Stimulated activated CD4-positive, alpha-beta T cell treated with anti-CD3 and anti-CD28 coated beads, Interleukin-15, amount 100 ng/mL, for 48 hours (primary cell): ENCODE measurements around the gene HYKK.
"Not testable (repeated sequence)": the region's sequence is repeated elsewhere in the genome, so short reads cannot be mapped to it uniquely, and the experiment has no call there.

Experiments used
- DNase-seq, 2 donors: peaks; one replicate each; pipeline ENCODE4 v3.0.0-alpha.2; 2020; ENCODE audit warnings: low read depth in 2 of 2

HYKK gene, protein sequence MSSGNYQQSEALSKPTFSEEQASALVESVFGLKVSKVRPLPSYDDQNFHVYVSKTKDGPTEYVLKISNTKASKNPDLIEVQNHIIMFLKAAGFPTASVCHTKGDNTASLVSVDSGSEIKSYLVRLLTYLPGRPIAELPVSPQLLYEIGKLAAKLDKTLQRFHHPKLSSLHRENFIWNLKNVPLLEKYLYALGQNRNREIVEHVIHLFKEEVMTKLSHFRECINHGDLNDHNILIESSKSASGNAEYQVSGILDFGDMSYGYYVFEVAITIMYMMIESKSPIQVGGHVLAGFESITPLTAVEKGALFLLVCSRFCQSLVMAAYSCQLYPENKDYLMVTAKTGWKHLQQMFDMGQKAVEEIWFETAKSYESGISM

DNA sequence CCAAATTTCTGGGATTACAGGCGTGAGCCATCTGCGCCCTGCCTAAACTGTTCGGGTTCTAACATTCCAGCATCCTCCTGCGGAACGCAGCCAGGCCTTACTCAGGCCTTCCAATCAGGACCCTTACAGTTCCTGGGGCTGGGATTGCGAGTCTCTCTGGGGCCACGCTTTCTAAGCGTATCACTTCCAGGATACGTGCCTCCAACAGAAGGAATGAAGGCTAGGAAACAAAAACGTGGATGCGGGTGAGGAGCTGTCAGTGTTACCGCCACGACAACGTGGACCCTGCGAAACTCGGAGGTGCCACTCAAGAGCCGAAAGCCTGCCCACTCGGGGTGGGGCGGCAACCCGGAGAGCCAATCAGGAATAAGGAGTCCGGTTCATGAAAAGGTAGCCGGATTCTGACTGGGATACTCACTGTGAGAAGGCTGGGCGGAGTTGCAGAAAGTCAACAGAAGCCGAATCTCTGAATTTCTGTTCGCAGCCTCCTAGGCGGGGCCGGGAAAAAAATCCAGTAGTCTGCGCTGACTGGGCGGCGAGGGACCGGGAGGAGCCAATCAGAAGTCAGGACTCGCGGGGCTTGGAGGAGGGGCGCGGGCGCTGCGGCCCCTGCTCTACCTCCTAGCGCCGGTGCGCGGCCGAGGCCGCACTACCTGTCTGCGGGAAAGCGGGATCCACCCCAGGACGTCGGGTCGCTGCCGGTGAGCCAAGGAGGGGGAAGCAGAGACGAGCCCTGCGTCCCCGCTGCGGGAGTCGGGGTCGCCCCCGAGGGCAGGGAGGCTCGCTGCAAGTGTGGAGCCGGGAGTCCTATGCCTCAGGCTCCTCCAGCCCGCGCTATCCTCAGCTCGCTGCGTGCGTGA is at the start of gene HYKK:
Gene HYKK (plus strand): TSS at position 607 of the 860 bp plus-strand sequence. CDS start 5,512 bp downstream, outside the sequence.
- DNase-seq, result peak; percentile 68 to 69

DNA sequence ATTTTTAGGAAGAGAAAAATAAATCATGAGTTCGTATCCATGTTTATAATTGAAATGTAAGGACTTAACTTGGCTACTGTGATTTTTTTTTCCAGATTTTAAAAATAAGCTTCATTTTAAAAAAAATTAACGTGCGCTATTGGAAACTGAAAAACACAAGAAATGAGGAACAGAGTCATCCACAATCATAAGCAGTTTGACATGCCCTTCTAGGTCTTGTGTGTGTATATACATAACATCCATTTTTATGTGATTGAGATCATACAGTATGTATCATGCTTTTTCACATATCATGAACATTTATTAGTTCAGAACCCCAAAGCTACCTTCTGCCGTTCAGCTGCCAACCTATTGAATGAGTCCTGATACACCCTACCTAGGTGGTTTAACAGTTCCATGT is 46.6 kb upstream of the HYKK start:
- no peak for DNase-seq

DNA sequence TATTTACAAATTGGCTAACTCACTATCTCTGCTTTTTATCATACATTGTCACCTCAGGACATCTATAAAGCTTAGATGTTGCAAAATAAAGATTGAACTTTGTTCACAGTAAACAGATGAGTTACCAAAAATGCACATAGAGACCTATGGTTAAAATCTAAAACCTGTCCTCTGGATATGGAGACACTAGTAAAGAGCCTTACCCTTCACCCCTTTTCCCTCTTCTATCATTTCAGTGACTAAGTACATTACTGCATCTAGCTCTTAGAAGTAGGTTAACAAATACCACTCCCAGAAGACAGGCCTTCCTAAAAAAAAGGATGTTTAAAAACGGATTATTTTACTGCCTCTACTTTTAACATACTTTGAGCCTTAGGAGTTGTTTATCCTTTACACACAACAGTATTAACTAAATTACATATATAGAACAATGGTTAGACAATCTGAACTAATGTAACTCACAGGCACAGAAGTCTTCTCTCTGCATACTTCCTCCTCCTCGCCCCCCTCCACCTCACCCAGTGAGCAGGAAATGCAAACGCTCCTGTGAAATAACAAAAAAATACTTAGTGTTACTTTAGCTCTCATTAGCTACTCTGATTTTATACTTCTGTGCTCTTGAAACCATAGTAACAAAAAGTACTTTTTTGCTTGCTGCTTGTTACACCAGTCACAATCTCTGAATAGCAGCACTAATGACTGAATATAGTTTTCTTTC is 46.0 kb upstream of the HYKK start:
- no peak for DNase-seq

DNA sequence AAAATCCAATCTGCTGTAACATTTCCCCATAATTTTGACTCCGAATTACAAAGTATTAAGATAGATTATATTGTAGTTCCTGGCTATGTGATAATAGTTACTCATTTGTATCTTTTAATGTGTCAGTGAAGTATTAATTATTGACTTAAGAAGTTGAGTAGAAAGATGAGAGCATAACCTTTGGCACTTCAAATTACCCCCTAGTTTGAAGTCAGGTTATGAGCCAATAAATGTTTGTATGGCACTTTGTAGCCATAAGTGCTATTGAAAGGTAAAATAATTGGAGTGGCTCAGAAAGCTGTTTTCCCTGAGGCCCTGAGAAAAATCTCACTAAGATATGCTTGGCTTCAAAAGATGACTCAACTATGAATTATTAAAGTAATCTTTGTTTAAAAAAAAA is 38.3 kb upstream of the HYKK start:
- no peak for DNase-seq

DNA sequence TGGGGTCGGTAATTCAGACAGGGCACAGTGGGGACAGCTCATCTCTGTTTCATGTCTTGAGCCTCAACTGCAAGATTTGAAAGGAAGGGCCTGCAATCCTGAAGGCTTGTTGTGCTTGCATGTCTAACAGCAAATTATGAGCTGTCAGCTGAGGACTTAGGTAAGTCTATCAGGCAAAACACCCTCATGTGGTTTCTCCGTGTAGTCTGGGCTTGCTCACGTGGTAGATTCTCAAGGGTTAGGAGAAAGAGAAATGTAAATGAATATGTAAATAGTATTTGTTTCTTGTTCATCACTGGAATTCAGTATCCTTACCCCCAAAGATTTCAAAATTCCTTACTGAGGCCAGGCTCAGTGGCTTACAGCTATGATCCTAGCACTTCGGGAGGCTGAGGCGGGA is 30.1 kb upstream of the HYKK start:
- no peak for DNase-seq

DNA sequence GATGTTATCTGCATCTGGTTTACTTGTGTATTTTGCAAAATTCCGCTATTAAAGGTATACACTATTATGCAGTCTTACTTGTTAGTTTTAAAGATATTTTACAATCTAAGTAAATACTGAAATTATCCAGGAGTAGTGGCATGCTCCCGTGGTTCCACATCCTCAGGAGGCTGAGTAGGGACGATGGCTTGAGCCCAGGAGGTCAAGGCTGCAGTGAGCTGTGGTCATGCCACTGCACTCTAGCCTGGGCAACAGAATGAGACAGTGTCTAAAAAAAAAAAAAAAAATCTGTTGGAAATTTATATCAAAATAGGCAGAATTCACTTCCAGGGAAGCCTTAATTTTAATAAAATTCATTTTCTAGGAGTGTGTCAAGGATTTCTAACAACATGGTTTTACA is 27.7 kb upstream of the HYKK start:
- DNase-seq, result no peak

DNA sequence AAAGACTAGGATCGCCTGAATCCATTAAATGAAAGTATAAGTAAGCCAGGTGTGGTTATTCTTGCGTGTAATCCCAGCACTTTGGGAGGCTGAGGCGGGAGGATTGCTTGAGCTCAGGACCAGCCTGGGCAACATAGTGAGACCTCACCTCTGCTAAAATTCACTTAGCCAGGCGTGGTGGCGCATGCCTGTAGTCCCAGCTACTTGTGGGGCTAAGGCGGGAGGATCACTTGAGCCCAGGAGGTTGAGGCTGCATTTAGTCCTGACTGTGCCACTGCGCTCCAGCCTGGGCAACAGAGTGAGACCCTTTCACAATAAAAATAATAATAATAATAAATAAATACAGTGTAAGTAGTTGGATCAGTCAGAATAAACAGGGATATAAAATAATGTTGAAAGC is 25.5 kb upstream of the HYKK start:
- DNase-seq, result no peak

DNA sequence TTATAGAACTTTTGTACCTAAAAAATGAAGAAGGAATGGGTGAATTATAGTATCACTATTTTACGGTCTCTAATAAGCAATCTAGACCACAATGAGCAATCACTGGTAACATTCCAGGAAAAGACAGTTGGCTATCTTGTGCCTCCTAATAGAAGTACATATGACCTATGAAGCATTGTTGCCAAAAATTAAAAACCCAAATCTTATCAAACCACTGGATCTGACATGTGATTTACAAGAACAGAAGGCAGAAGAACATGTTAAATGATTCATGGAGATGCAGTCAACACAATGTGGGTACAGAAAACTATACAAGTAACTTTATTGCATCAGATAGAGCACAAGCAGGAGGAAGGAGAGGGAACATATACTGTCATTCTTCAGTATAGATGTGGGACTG is 14.5 kb upstream of the HYKK start:
- DNase-seq, result no peak

DNA sequence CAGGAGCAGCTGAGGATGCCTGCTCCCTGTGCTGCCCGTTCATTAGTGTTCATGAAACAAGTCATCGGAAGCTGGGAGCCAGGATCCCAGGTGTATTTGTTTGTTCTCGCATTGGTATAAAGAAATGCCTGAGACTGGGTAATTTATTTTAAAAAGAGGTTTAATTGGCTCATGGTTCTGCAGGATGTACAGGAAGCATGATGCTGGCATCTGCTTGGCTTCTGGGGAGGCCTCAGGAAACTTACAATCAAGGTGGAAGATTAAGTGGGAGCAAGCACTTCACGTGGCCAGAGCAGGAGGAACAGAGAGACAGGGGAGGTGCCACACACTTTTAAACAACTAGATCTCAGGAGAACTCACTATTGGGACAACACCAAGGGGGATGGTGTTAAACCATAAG is 5.5 kb upstream of the HYKK start:
- no peak for DNase-seq

DNA sequence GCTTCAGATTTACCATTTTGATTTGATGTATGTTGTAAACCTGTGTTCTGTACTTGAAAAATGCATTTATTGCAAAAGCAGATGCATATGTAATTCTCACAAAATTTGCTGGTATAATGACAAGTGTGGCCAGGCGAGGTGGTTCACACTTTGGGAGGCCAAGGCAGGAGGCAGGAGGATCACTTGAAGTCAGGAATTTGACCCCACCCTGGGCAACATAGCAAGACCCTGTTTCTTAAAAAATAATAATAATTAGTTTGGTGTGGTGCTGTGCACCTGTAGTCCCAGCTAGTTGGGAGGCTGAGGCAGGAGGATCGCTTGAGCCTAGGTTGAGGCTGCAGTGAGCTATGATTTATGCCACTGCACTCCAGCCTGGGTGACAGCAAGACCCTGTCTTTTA is 4.7 kb upstream of the HYKK start:
- no peak for DNase-seq

DNA sequence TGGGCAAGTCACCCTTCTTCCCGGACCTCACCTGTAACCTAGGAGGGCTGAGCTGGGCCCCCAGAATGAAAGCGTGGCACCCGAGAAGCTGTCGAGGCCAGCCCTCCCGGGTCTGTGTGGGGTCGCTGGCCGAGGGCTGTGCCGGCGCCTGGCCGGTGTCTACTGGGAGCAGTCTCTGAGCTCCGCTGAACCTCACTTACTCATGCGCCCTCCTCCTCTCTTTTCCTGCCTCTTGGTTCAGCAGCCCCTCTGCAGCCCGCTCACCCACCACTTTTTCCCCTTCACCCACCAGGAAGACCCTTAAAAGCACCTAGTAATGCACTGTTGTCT is 419 bp downstream of the HYKK start:
- DNase-seq, result no peak

DNA sequence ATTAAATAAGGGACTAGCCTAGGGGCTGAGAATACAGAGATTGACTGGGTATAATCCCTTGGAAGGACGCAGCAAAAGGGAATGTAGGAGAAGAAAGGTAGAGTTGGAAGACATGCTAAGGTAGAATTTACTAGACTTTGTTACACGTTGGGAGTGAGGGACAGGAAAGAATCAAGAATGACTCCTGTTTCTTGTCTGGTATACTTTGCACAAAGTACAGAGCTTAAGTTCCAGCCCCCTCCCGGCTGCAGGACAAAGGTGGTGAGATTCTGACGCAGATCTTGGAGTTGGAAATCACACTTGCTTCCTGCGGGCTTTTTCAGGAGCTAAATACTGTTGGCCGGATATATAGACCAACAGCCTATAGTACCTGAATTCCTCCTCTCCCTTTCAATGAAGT is 895 bp downstream of the HYKK start:
- no peak for DNase-seq

DNA sequence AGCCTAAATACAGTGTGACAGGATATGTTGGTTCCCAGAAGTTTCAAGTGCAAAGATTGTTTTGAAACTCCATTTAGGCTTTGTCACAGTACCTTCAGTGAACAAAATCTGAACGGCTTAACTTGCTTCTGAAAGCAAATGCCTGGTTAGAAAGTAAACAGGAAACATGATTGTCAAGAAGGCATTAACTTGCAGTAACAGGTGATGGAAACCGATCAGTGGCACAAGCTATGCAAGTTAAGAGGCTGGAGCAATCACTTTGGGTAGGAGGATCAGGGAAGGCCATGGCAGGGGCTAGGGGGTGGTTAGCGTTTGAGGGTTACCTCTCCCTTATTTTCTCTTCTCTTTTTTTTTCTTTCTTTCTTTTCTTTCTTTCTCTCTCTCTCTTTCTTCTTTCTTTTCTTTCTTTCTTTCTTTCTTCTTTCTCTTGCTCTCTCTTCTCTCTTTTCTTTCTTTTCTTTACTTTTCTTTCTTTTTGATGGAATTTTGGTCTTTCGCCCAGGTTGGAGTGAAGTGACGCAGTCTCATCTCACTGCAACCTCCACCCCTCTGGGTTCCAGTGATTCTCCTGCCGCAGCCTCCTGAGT is 2.4 kb downstream of the HYKK start:
- no peak for DNase-seq

DNA sequence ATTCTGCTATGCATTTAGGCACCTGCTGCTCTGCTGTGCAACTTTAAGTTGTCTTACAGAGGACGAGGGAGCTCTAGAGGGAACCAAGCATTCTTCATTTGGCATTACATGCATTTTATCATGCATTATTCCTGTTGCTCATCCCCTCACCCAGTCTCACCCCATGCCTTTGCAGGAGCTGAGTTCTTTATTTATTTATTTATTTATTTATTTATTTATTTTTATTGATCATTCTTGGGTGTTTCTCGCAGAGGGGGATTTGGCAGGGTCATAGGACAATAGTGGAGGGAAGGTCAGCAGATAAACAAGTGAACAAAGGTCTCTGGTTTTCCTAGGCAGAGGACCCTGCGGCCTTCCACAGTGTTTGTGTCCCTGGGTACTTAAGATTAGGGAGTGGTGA is 12.7 kb downstream of the HYKK start:
- not testable (repeated sequence) for DNase-seq

DNA sequence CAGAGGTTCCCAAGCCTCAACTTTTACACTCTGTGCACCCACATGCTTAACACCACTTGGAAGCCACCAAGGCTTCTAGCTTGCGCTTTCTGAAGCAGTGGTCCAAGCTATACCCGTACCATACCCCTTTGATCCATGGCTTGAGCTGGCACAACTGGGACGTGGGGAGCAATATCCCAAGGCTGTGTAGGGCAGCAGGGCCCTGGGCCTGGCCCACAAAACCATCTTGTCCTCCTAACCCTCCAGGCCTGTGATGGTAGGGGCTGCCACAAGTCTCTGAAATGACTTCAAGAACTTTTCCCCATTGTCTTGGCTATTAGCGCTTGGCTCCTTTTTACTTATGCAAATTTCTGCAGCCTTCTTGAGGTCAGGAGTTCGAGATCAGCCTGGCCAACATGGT is 16.9 kb downstream of the HYKK start:
- DNase-seq, result no peak

DNA sequence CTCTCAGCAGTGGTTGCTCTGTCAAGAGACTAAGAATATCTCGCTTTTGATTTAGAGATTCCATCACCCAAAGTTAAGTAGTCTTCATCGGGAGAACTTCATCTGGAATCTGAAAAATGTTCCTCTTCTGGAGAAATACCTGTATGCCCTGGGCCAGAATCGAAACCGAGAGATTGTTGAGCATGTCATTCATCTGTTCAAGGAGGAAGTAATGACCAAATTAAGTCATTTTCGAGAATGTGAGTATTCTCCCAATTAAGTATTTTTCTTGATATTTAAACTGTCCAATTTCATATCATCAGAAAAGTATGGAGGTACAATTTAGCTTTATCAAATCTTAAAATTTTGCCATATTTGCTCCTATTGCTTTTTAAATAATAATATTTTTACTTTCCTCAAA is 19.9 kb downstream of the HYKK start:
- no peak for DNase-seq

DNA sequence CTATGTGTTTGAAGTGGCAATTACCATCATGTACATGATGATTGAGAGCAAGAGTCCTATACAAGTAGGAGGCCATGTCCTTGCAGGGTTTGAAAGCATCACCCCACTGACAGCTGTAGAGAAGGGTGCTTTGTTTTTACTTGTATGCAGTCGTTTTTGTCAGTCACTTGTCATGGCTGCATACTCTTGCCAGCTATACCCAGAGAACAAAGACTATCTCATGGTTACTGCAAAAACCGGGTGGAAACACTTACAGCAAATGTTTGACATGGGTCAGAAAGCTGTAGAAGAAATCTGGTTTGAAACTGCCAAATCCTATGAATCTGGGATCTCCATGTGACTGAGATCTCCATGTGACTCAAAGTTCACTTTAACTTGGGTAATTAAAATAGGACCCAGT is 26.0 kb downstream of the HYKK start:
- DNase-seq, result no peak

DNA sequence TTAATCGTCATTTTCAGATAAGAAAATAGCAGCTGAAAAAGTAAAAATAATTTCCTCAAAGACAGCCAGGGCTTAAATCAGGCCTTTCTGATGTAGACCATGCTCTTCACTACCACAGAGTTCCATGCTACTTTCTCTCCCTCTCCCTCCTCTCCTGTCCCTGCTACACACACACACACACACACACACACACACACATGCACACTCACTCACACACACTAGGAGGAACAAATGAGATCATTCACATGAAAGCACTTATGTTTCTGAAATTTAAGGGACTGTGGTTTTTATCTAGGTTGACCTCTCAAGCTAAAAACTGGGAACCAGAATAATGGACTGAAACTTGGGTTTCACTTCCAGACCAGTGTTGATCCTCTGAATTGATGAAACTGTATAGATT is 28.8 kb downstream of the HYKK start:
- no peak for DNase-seq

DNA sequence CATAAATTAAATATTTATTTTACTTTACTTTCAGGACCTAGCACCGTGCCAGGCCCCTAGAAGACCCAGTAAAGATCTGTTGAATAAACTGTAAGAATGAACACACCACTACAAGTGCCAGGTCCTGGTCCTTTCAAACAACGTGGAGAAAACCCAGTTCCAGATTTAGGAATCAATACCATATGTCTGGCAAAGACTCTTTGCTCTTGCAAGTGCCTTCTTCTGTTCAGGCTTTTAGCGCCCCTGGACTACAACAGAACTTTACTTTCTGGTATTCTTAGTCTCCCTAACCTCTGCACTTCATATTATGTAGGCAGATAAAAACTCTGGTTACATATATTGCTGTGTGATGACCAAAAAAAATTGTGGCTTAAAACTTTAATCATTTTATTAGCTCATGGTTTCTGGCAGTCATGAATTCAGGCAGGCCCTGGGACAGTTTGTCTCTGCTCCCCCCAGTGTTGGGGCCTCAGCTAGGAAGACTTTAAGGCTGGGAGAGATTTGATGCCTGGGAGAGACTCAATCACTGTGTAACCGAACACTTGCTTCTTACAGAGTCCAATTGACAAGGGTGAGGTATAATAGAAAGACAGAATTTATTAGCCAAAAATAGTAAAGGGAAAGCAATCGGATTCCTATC is 30.0 kb downstream of the HYKK start:
- no peak for DNase-seq

DNA sequence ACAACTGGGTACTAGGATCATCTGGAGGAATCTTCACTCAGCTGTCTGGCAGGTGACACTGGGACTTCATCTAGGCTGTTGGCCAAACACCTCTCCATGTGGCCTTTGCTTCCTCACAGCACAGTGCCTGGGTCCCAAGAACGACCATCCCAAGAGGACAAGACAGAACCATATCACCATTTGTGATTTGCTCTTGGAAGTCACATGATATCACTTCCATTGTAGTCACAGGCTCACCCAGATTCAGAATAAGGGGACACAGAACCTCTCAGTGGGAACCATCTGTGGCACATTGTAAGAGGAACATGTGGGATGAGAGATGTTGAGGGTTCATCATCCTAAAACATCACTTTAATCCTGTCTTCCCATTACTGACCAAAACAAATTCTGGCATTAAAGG is 31.0 kb downstream of the HYKK start:
- no peak for DNase-seq

DNA sequence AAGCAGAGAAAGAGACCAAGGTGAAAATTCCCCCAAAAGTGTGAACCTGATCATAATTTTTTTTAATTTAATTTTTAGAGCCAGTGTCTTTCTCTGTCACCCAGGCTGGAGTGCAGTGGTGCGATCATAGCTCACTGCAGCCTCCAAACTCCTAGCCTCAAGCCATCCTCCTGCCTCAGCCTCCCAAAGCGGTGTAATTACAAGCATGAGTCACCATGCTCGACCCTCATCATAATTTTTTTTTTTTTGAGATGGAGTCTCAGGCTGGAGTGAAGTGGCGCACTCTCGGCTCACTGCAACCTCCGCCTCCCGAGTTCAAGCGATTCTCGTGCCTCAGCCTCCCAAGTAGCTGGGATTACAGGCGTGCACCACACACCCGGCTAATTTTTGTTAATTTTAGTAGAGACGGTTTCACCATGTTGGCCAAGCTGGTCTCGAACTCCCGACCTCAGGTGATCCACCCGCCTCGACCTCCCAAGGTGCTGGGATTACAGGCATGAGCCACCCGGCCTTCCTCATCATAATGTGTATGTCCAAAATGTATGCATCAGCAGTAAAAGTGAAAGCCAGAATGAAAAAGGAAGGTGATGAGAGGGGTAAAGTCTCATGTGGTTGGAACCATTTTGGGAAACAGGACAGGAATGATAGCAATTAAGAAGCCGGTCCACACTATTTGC is 32.2 kb downstream of the HYKK start:
- not testable (repeated sequence) for DNase-seq
